Vagina (tissue), 2 donors: ENCODE data around the gene LLGL1. TPM values are rescaled to one million over a fixed set of nuclear protein-coding genes. Genes with fewer than 3 reads are reported as not detected.

Experiments
- DNase-seq, 2 donors: peaks; one replicate each; pipeline ENCODE4 v3.0.0-alpha.2; 2017; ENCODE audit errors: extremely low spot score in 2 of 2
- H3K27ac ChIP-seq: fragments of 200-600 bp; sonication (generic); one replicate; pipeline ENCODE4 v1.5.1; 2019
- H3K27me3 ChIP-seq: fragments of 200-600 bp; sonication (generic); one replicate; pipeline ENCODE4 v1.5.1; 2019
- H3K36me3 ChIP-seq, 2 donors: fragments of 200-600 bp; sonication (generic); one replicate each; pipeline ENCODE4 v1.5.1; 2017 to 2019
- H3K4me1 ChIP-seq: fragments of 200-600 bp; sonication (generic); one replicate; pipeline ENCODE4 v1.5.1; 2019
- H3K4me3 ChIP-seq, 2 donors: fragments of 200-600 bp; sonication (generic); 1 replicate in 1 of 2; 2 replicates in 1 of 2; pipeline ENCODE4 v1.5.1; 2016 to 2019
- H3K9me3 ChIP-seq: fragments of 200-600 bp; sonication (generic); one replicate; pipeline ENCODE4 v1.5.1; 2019
- POLR2A ChIP-seq, 2 donors: fragments of 450-650 bp; IDR thresholded peaks; one replicate each; pipeline ENCODE4 v1.6.1; 2017; ENCODE audit warnings: antibody characterized with exemption in 2 of 2, mild to moderate bottlenecking in 2 of 2, moderate library complexity in 2 of 2
- POLR2AphosphoS5 ChIP-seq, 2 donors: sonication (generic); formaldehyde crosslinking; IDR thresholded peaks; one replicate each; pipeline ENCODE4 v1.9.0; 2017; ENCODE audit warnings: antibody characterized with exemption in 2 of 2, mild to moderate bottlenecking in 2 of 2, low read depth in 1 of 2; ENCODE audit not compliant: insufficient read depth in 1 of 2
- intact Hi-C: fragments of 100-400 bp; cut with DNase I; formaldehyde crosslinking; loops from one replicate; pipeline ENCODE4 v1.15.1; 2023
- total RNA-seq: library from RNA; depleted of rRNA; stranded (reverse); fragments of >200 nt; gene quantifications from one replicate; pipeline ENCODE4 v1.2.3, GENCODE V29; 2016
- TF ChIP-seq, protein P1 (sequence below), 3 experiments: fragments of 450-650 bp in 2 of 3; fragments of 200-600 bp in 1 of 3; sonication (generic) in 1 of 3; IDR thresholded peaks; one replicate each; pipeline ENCODE4 v1.5.1; 2017 to 2019; ENCODE audit warnings: antibody characterized with exemption in 3 of 3, mild to moderate bottlenecking in 2 of 3, moderate library complexity in 2 of 3

LLGL1 gene
- total RNA-seq, 1 donor from 2014 or later: 27.7 TPM

- Histone ChIP-seq H3K27me3 (no peaks in the 10 kb centered on the region), H3K9me3 (no peaks in the 10 kb centered on the region), H3K27ac (no peak overlapping the region), H3K36me3 (peaks cover 0 to 82% of the 10 kb centered on the region in 2 donors), H3K4me3 (no peak overlapping the region), H3K4me1 (no peaks in the 10 kb centered on the region)
- intact Hi-C loops: no loop called here
- TF ChIP-seq POLR2AphosphoS5 (IDR thresholded peaks at IDR 0.05; ENCODE audit: insufficient read depth in 1 of 2, low read depth in 1 of 2): no peak
- TF ChIP-seq, protein P1, sequence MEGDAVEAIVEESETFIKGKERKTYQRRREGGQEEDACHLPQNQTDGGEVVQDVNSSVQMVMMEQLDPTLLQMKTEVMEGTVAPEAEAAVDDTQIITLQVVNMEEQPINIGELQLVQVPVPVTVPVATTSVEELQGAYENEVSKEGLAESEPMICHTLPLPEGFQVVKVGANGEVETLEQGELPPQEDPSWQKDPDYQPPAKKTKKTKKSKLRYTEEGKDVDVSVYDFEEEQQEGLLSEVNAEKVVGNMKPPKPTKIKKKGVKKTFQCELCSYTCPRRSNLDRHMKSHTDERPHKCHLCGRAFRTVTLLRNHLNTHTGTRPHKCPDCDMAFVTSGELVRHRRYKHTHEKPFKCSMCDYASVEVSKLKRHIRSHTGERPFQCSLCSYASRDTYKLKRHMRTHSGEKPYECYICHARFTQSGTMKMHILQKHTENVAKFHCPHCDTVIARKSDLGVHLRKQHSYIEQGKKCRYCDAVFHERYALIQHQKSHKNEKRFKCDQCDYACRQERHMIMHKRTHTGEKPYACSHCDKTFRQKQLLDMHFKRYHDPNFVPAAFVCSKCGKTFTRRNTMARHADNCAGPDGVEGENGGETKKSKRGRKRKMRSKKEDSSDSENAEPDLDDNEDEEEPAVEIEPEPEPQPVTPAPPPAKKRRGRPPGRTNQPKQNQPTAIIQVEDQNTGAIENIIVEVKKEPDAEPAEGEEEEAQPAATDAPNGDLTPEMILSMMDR (IDR thresholded peaks at IDR 0.05): no peak
- TF ChIP-seq POLR2A (IDR thresholded peaks at IDR 0.05): no peak
- DNase-seq: no peak
Observed at GRCh38 chr17:18280249-18280648, 54.8 kb downstream of the LLGL1 start.

GRCh38 chr17:18280766-18281371 is 55.4 kb downstream of the LLGL1 start:
- Histone ChIP-seq H3K4me1 (no peaks in the 10 kb centered on the region), H3K9me3 (no peaks in the 10 kb centered on the region), H3K36me3 (peaks cover 0 to 86% of the 10 kb centered on the region in 2 donors), H3K4me3 (no peak overlapping the region), H3K27ac (no peak overlapping the region), H3K27me3 (no peaks in the 10 kb centered on the region)
- TF ChIP-seq POLR2AphosphoS5 (IDR thresholded peaks at IDR 0.05; ENCODE audit: insufficient read depth in 1 of 2, low read depth in 1 of 2) (no peak), POLR2A (IDR thresholded peaks at IDR 0.05) (no peak)
- TF ChIP-seq, protein P1 (IDR thresholded peaks at IDR 0.05): no peak
- DNase-seq: no peak
- intact Hi-C loops: no loop called here

DNA sequence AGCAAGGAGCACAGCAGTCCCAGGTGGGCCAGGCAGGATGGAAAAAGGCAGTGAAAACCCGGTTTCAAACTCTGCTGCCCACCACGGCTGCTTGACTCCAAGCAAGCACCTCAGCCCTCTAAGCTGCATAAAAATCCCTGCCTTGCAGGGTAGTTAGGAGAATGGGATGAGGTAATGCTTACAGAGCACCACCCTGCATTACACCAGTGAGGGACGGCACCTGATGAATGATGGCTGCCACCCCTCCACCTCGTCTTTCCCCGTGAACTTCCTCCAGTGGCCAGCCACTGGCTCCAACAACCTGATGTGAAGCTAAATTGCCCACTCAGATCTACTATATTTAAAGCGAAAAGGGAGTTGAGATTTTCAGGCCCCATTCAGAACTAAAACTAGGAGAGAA is 56.4 kb downstream of the LLGL1 start:
- Histone ChIP-seq H3K4me1 (no peaks in the 10 kb centered on the region), H3K4me3 (no peak overlapping the region), H3K36me3 (peaks cover 0 to 80% of the 10 kb centered on the region in 2 donors), H3K27me3 (no peaks in the 10 kb centered on the region), H3K27ac (no peak overlapping the region), H3K9me3 (no peaks in the 10 kb centered on the region)
- intact Hi-C loops: no loop called here
- TF ChIP-seq, protein P1 (IDR thresholded peaks at IDR 0.05): no peak
- TF ChIP-seq POLR2AphosphoS5 (IDR thresholded peaks at IDR 0.05; ENCODE audit: insufficient read depth in 1 of 2, low read depth in 1 of 2): no peak
- no peak for DNase-seq

GRCh38 chr17:18285296-18285695 is 59.9 kb downstream of the LLGL1 start:
- TF ChIP-seq POLR2A (IDR thresholded peaks at IDR 0.05): no peak
- TF ChIP-seq, protein P1 (IDR thresholded peaks at IDR 0.05): no peak
- no peak for TF ChIP-seq POLR2AphosphoS5 (IDR thresholded peaks at IDR 0.05; ENCODE audit: insufficient read depth in 1 of 2, low read depth in 1 of 2)
- no peak for DNase-seq
- Histone ChIP-seq H3K36me3 (peaks cover 0 to 72% of the 10 kb centered on the region in 2 donors), H3K4me1 (no peaks in the 10 kb centered on the region), H3K27me3 (no peaks in the 10 kb centered on the region), H3K27ac (no peak overlapping the region), H3K9me3 (no peaks in the 10 kb centered on the region), H3K4me3 (no peak overlapping the region)
- intact Hi-C loops: no loop called here

GRCh38 chr17:18291718-18292540 is 66.5 kb downstream of the LLGL1 start:
- H3K9me3 ChIP-seq: no peaks in the 10 kb centered on the region
- H3K4me1 ChIP-seq: no peaks in the 10 kb centered on the region
- peaks cover 0 to 72% of the 10 kb centered on the region in 2 donors for H3K36me3 ChIP-seq
- TF ChIP-seq, protein P1 (IDR thresholded peaks at IDR 0.05): no peak
- TF ChIP-seq POLR2A (IDR thresholded peaks at IDR 0.05): no peak
- TF ChIP-seq POLR2AphosphoS5 (IDR thresholded peaks at IDR 0.05; ENCODE audit: insufficient read depth in 1 of 2, low read depth in 1 of 2): no peak
- intact Hi-C loops: no loop called here
- no peak for DNase-seq
- H3K4me3 ChIP-seq: no peak overlapping the region
- H3K27ac ChIP-seq: no peak overlapping the region
- no peaks in the 10 kb centered on the region for H3K27me3 ChIP-seq
